Heart left ventricle (tissue), 16 donors: ENCODE results near the gene OR5A1. TPM values are rescaled to one million over a fixed set of nuclear protein-coding genes. Genes with fewer than 3 reads are reported as not detected.

Experiments
- ATAC-seq, 4 donors: fragments of 200-7000 bp; cut with Tn5 transposase; one replicate each; pipeline ENCODE4 v1.9.1; 2020 to 2022; ENCODE audit warnings: moderate library complexity in 4 of 4, mild to moderate bottlenecking in 3 of 4, moderate number of reproducible peaks in 1 of 4
- DNase-seq, 5 donors: peaks; one replicate each; pipeline ENCODE4 v3.0.0-alpha.2; 2020
- H3K27ac ChIP-seq, 12 donors: fragments of 200-600 bp; sonication (generic) in 4 of 12; one replicate each; pipeline versions ENCODE4 v1.5.0 to v1.8.0; 2016 to 2022; ENCODE audit warnings: mild to moderate bottlenecking in 2 of 12
- H3K27me3 ChIP-seq, 9 donors: fragments of 200-600 bp; sonication (generic) in 2 of 9; one replicate each; pipeline versions ENCODE4 v1.5.1 to v1.8.0; 2016 to 2022; ENCODE audit warnings: mild to moderate bottlenecking in 3 of 9
- H3K36me3 ChIP-seq, 9 donors: fragments of 200-600 bp; sonication (generic) in 2 of 9; one replicate each; pipeline versions ENCODE4 v1.5.0 to v1.8.0; 2018 to 2022; ENCODE audit warnings: mild to moderate bottlenecking in 2 of 9
- H3K4me1 ChIP-seq, 12 donors: fragments of 200-600 bp; sonication (generic) in 4 of 12; one replicate each; pipeline versions ENCODE4 v1.5.0 to v1.8.0; 2016 to 2022; ENCODE audit warnings: mild to moderate bottlenecking in 3 of 12
- H3K4me3 ChIP-seq, 12 donors: fragments of 200-600 bp; sonication (generic) in 4 of 12; one replicate each; pipeline versions ENCODE4 v1.5.0 to v1.8.0; 2017 to 2022; ENCODE audit warnings: mild to moderate bottlenecking in 9 of 12, moderate library complexity in 4 of 12
- H3K9me3 ChIP-seq, 12 donors: fragments of 200-600 bp; sonication (generic) in 4 of 12; one replicate each; pipeline versions ENCODE4 v1.5.0 to v1.8.0; 2016 to 2022; ENCODE audit warnings: mild to moderate bottlenecking in 1 of 12
- CTCF ChIP-seq, 12 donors: fragments of 200-600 bp; sonication (generic) in 4 of 12; IDR thresholded peaks; one replicate each; pipeline versions ENCODE4 v1.5.0 to v1.8.0; 2018 to 2022; ENCODE audit warnings: antibody characterized with exemption in 12 of 12, mild to moderate bottlenecking in 5 of 12
- WGBS, 4 donors: extraction: QIAGEN DNeasy Blood & Tissue Kit in 2 of 4; methylation state at CpG; one replicate each; pipeline versions ENCODE4 v1.1.5 to v1.1.7; 2013 to 2018; 5-methylcytosine and 5-hydroxymethylcytosine counted together
- intact Hi-C, 10 donors: fragments of 100-400 bp; cut with DNase I; formaldehyde crosslinking; loops; one replicate each; pipeline versions ENCODE4 v1.11.1 to v1.14.2; 2022
- polyA plus RNA-seq, 2 donors: library from polyadenylated mRNA; stranded (reverse); fragments of 200-250 nt; gene quantifications; one replicate each; pipeline ENCODE4 v1.2.3, GENCODE V29; 2013
- total RNA-seq, 9 donors: library from RNA; depleted of rRNA in 2 of 9; stranded (reverse); fragments of >200 nt in 2 of 9; fragmentation: NEBNext Ultra II Directional in 3 of 9; extraction: Animal tissue kit (Norgen Biotek cat#: 25700) in 3 of 9; gene quantifications; one replicate each; pipeline versions ENCODE4 v1.1.0 to v1.2.4, GENCODE V29; 2016 to 2023
- donor health status: ischemic (EF 13 %, LVEDD 7.1; RV severe dilation, severe dysfunction).
- donor health status: healthy with polysubstance abuse.
- donor health status: DM: no; HTN: yes; CAD: no.
- donor health status: DM: no; HTN: no; CAD: no.
- donor health status: ischemic (EF 25% LVEDD 6.9; RV normal size, moderate dysfunction).
- donor health status: ischemic (EF 25% LVEDD 5.7; RV mildly dilated, moderate dysfunction).
- donor health status: healthy.
- donor health status: DM: yes; HTN: yes; CAD: no.
- donor health status: ischemic (EF 35%, LVEDD 5.7; RV mildly dilated, moderate dysfunction).
- donor health status: nonischemic (EF 11% LVEDD 7.7; RV severe dilation, severe dysfunction).
- donor health status: DM: yes; HTN: yes; CAD: no.
- donor health status: PGD.
- donor health status: ischemic (EF 29% LVEDD 5.4; RV normal size, mild dysfunction).
- donor health status: nonischemic (EF 23%, LVEDD 6.1; RV moderate dilation, normal function).

The OR5A1 gene
- total and polyA plus RNA-seq, 11 donors = not detected

- intact Hi-C loops = no loop called here
- H3K36me3 ChIP-seq = no peaks in the 10 kb centered on the region
- DNase-seq (no peak), ATAC-seq (no peak)
- no peaks in the 10 kb centered on the region for H3K9me3 ChIP-seq
- H3K27ac ChIP-seq = no peak overlapping the region
- H3K4me3 ChIP-seq = no peak overlapping the region
- no peaks in the 10 kb centered on the region for H3K4me1 ChIP-seq
- H3K27me3 ChIP-seq = no peaks in the 10 kb centered on the region
- no peak for TF ChIP-seq CTCF (IDR thresholded peaks at IDR 0.05)
- WGBS, 4 donors = 80 to 91% (median 85%) methylated on average over 3 of the region's 3 CpGs
These were observed 44.1 kb downstream of the OR5A1 start for GRCh38 chr11:59480359-59480758.

Other genes starting within 250 kb of the OR5A1 start
- 10 to 100 TPM in 3 of 9 donors, 1 to 10 TPM in 6; 2.8 to 78.6 (median 7.1) TPM for gene MPEG1, start 223.5 kb upstream of the OR5A1 start, total RNA-seq
- gene MPEG1, start 223.5 kb upstream of the OR5A1 start, polyA plus RNA-seq = 1 to 10 TPM; 1.4 to 3.6 TPM
- gene OR5AN1, start 77.6 kb upstream of the OR5A1 start, total RNA-seq = not detected
- gene OR5AN1, start 77.6 kb upstream of the OR5A1 start, polyA plus RNA-seq = not detected
- gene OR5A2, start 10.1 kb upstream of the OR5A1 start, total RNA-seq = not detected
- gene OR5A2, start 10.1 kb upstream of the OR5A1 start, polyA plus RNA-seq = not detected
- not detected for gene OR4D6, start 20.5 kb downstream of the OR5A1 start, total RNA-seq
- gene OR4D6, start 20.5 kb downstream of the OR5A1 start, polyA plus RNA-seq = not detected
- gene OR4D10, start 36.8 kb downstream of the OR5A1 start, total RNA-seq = not detected
- not detected for gene OR4D10, start 36.8 kb downstream of the OR5A1 start, polyA plus RNA-seq
- not detected for gene OR4D11, start 67.1 kb downstream of the OR5A1 start, total RNA-seq
- not detected for gene OR4D11, start 67.1 kb downstream of the OR5A1 start, polyA plus RNA-seq
- gene OR4D9, start 75.1 kb downstream of the OR5A1 start, total RNA-seq = not detected
- not detected for gene OR4D9, start 75.1 kb downstream of the OR5A1 start, polyA plus RNA-seq
- 10 to 100 TPM; 23.4 to 48.3 (median 33.1) TPM for gene OSBP, start 179.3 kb downstream of the OR5A1 start, total RNA-seq
- 10 to 100 TPM; 12.0 to 22.2 TPM for gene OSBP, start 179.3 kb downstream of the OR5A1 start, polyA plus RNA-seq
- 10 to 100 TPM; 14.4 to 33.3 (median 24.8) TPM for gene PATL1, start 232.6 kb downstream of the OR5A1 start, total RNA-seq
- 10 to 100 TPM in 1 of 2 donors, 1 to 10 TPM in 1; 9.3 to 23.9 TPM for gene PATL1, start 232.6 kb downstream of the OR5A1 start, polyA plus RNA-seq